Measurements from ENCODE around the gene AGAP2. TPM values are rescaled to one million over a fixed set of nuclear protein-coding genes. Genes with fewer than 3 reads are reported as not detected.

Gene AGAP2
- total and polyA plus RNA-seq, 9 of the 15 experiments (the other 6 are each of a cell fraction or from before 2014, with no cell fraction given): 0.04 to 0.77 (median 0.28) TPM; not detected in 1

- TF ChIP-seq NKRF (IDR thresholded peaks at IDR 0.05; ENCODE audit: borderline replicate concordance): peak; percentile 71; the same call in 1 of the 2 replicates
- TF ChIP-seq PBX2 (CRISPR knock-in tag; IDR thresholded peaks at IDR 0.05; ENCODE audit: low read depth): peak; percentile 92
- peak; percentile 98 for TF ChIP-seq PBX2 (tag; conservative IDR thresholded peaks at IDR 0.05; ENCODE audit: low read depth)
- no peak for TF ChIP-seq BRCA1 (IDR thresholded peaks at IDR 0.05)
- TF ChIP-seq BRCA1 (CRISPR knock-in tag; IDR thresholded peaks at IDR 0.05): no peak
- no peak for TF ChIP-seq BRD9 (IDR thresholded peaks at IDR 0.05; ENCODE audit: low read depth, partially characterized antibody)
- TF ChIP-seq TOE1 (IDR thresholded peaks at IDR 0.05; ENCODE audit: borderline replicate concordance): peak; percentile 78
- TF ChIP-seq TOE1 (CRISPR knock-in tag; IDR thresholded peaks at IDR 0.05; ENCODE audit: borderline replicate concordance, low read depth): no peak
- 0 out of 2 replicates have a peak, but pooled peaks have one; percentile 13 for TF ChIP-seq PHB (CRISPR knock-in tag; IDR thresholded peaks at IDR 0.05)
- no peak for TF ChIP-seq EHMT2 (IDR thresholded peaks at IDR 0.05)
- TF ChIP-seq ZNF12 (CRISPR knock-in tag; IDR thresholded peaks at IDR 0.05): no peak
- TF ChIP-seq ARID3A (IDR thresholded peaks at IDR 0.05; ENCODE audit: borderline replicate concordance, low read depth, low read length): no peak
- no peak for TF ChIP-seq FOXA3 (CRISPR knock-in tag; conservative IDR thresholded peaks at IDR 0.05 in 1 of 2, IDR thresholded peaks at IDR 0.05 in 1 of 2)
- TF ChIP-seq HDAC1 (IDR thresholded peaks at IDR 0.05): peak in 1 of 2 experiments; percentile 23; a peak in 1 of 4 replicates
- TF ChIP-seq CHD1 (IDR thresholded peaks at IDR 0.05; ENCODE audit: low read length): peak; percentile 68
- peak; percentile 79 for TF ChIP-seq MEIS2 (IDR thresholded peaks at IDR 0.05; ENCODE audit: partially characterized antibody)
- no peak; the same call in 1 of the 2 replicates for TF ChIP-seq MYC (IDR thresholded peaks at IDR 0.05; ENCODE audit: low read depth, low read length)
- TF ChIP-seq MYC (CRISPR knock-in tag; IDR thresholded peaks at IDR 0.05; ENCODE audit: borderline replicate concordance, low read depth): peak; percentile 60; the same call in 1 of the 2 replicates
- peak; percentile 85 for TF ChIP-seq CEBPB (tag; IDR thresholded peaks at IDR 0.05)
- TF ChIP-seq CC2D1A (IDR thresholded peaks at IDR 0.05): 0 out of 2 replicates have a peak, but pooled peaks have one; percentile 21
Measured at GRCh38 chr12:57744777-57745484, 6.4 kb upstream of the AGAP2 start, which contains the start of gene TSPAN31 (continued).
